ENCODE data around the gene EPDR1.

EPDR1 gene

DNA sequence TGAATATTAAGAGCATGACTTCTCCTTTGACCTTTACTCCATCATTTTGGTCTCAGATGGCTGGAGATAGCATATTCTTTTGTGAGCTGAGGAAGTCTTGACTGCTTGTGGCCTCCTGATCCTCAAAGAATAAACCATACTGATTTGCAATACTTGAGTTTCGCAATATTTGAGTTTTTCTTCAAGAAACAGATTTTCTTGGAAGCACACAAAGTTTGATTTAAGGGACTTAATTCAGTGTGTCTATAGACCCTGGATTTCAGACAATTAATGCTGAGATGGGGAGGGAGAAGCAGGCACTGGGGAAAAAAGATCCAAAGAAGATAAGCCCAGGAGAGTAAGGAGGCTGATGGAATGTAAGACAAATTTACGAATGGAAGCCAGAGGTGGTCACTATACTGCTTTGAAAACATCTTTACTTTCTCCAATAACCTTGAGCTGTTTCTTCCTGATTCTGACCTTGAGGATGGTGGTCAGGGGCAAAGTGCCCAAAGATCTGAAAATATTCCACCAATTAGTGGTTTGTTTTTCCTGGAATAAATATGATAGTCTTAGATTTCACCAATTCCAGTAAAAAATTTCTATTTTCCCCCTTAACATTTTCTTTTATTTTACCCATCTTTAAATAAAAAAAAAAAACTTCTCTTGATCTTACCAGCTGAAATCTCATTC is 7.5 kb downstream of the EPDR1 start:
- Histone ChIP-seq H3K9me3 (ENCODE audit: insufficient read depth, low read length) (no peaks in the 10 kb centered on the region), H2AFZ (ENCODE audit: low read depth, low read length, severe bottlenecking) (no peak overlapping the region), H3K27ac (ENCODE audit: low read depth, low read length) (no peak overlapping the region), H3K36me3 (ENCODE audit: low read length) (no peaks in the 10 kb centered on the region), H3K27me3 (ENCODE audit: low read length) (no peaks in the 10 kb centered on the region), H3K9ac (ENCODE audit: low read length) (no peak overlapping the region), H3F3A (ENCODE audit: insufficient read depth) (no peaks in the 10 kb centered on the region), H3K9me2 (replicated peaks; ENCODE audit: insufficient read depth, low read length) (no peaks in the 10 kb centered on the region), H4K20me1 (ENCODE audit: low read depth, low read length) (no peaks in the 10 kb centered on the region), H3K4me3 (ENCODE audit: insufficient read depth, low read length, poor library complexity, severe bottlenecking) (no peak overlapping the region), H3K4me2 (ENCODE audit: low read depth, low read length, poor library complexity, severe bottlenecking) (no peak overlapping the region), H3K79me2 (ENCODE audit: insufficient read depth, low read length) (no peaks in the 10 kb centered on the region)
- TF ChIP-seq CTCF (IDR thresholded peaks at IDR 0.05; ENCODE audit: insufficient read depth, low read length, poor library complexity, severe bottlenecking) (no peak), EZH2phosphoT487 (conservative IDR thresholded peaks at IDR 0.05; ENCODE audit: low read length) (no peak)

DNA sequence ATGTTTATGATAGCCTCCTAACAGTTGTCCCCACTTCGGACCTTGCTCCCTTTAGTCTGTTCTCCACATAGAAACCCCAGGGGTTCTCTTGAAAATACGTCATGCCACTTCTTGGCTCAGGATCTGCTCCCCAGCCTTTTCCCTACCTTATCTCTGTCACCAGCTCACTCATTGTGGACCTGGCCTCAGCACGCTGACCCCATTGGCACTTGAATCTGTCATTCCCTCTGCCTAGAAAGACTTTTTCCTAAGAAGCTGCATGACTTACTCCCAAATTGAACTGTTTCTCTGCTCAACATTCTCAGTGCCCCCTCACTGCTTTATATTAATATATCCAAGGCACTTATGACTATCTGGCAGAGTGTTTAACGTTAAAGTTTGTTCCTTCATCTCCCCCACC is 8.4 kb downstream of the EPDR1 start:
- H3K36me3 ChIP-seq (ENCODE audit: low read length): no peaks in the 10 kb centered on the region
- no peak overlapping the region for H3K27ac ChIP-seq (ENCODE audit: low read depth, low read length)
- no peaks in the 10 kb centered on the region for H3K79me2 ChIP-seq (ENCODE audit: insufficient read depth, low read length)
- no peaks in the 10 kb centered on the region for H4K20me1 ChIP-seq (ENCODE audit: low read depth, low read length)
- H2AFZ ChIP-seq (ENCODE audit: low read depth, low read length, severe bottlenecking): no peak overlapping the region
- H3K4me3 ChIP-seq (ENCODE audit: insufficient read depth, low read length, poor library complexity, severe bottlenecking): no peak overlapping the region
- H3K27me3 ChIP-seq (ENCODE audit: low read length): no peaks in the 10 kb centered on the region
- no peaks in the 10 kb centered on the region for H3K9me2 ChIP-seq (replicated peaks; ENCODE audit: insufficient read depth, low read length)
- H3K9ac ChIP-seq (ENCODE audit: low read length): no peak overlapping the region
- H3F3A ChIP-seq (ENCODE audit: insufficient read depth): no peaks in the 10 kb centered on the region
- TF ChIP-seq CTCF (IDR thresholded peaks at IDR 0.05; ENCODE audit: insufficient read depth, low read length, poor library complexity, severe bottlenecking) (no peak), EZH2phosphoT487 (conservative IDR thresholded peaks at IDR 0.05; ENCODE audit: low read length) (no peak)
- H3K9me3 ChIP-seq (ENCODE audit: insufficient read depth, low read length): no peaks in the 10 kb centered on the region
- H3K4me2 ChIP-seq (ENCODE audit: low read depth, low read length, poor library complexity, severe bottlenecking): no peak overlapping the region

DNA sequence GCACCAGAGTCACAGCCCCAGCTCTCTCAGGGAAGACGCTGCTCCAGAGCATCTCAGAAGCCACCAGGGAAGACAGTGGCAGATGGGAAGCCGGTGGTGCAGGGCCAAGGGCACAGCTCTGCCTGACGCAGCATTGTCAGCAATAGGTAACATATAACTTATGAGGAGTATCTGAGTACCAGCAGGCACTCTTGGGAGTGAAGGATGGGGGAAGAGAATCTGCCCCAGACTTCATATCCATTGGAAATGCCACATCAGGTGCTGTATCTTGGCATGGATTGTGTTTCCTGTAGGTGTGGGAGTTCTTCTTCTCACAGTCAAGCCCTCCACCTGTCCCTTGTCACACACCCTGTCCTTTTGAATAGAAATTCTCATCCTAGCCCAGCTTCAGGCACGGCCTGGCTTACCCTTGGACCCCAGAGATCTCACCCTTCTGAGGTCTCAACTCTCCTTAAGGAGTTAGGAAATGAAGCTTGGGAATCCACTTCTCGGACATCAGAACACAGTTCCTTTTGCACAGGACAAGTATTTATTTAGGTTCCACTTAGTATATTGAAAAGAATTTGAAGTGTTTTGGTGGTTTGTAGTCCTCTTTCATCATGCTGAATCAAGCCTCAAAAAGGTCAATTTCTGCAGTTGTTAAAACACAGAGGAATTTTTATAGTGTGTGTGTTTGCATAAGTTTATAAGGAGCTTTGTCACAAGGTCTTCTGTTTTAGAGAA is 9.9 kb downstream of the EPDR1 start:
- H3K4me3 ChIP-seq (ENCODE audit: insufficient read depth, low read length, poor library complexity, severe bottlenecking): no peak overlapping the region
- H3K27ac ChIP-seq (ENCODE audit: low read depth, low read length): no peak overlapping the region
- no peaks in the 10 kb centered on the region for H4K20me1 ChIP-seq (ENCODE audit: low read depth, low read length)
- no peaks in the 10 kb centered on the region for H3K9me2 ChIP-seq (replicated peaks; ENCODE audit: insufficient read depth, low read length)
- no peaks in the 10 kb centered on the region for H3K27me3 ChIP-seq (ENCODE audit: low read length)
- no peak overlapping the region for H3K4me2 ChIP-seq (ENCODE audit: low read depth, low read length, poor library complexity, severe bottlenecking)
- H3K79me2 ChIP-seq (ENCODE audit: insufficient read depth, low read length): no peaks in the 10 kb centered on the region
- no peak overlapping the region for H2AFZ ChIP-seq (ENCODE audit: low read depth, low read length, severe bottlenecking)
- H3K9ac ChIP-seq (ENCODE audit: low read length): no peak overlapping the region
- no peaks in the 10 kb centered on the region for H3F3A ChIP-seq (ENCODE audit: insufficient read depth)
- no peaks in the 10 kb centered on the region for H3K9me3 ChIP-seq (ENCODE audit: insufficient read depth, low read length)
- H3K36me3 ChIP-seq (ENCODE audit: low read length): no peaks in the 10 kb centered on the region
- no peak for TF ChIP-seq CTCF (IDR thresholded peaks at IDR 0.05; ENCODE audit: insufficient read depth, low read length, poor library complexity, severe bottlenecking)
- no peak for TF ChIP-seq EZH2phosphoT487 (conservative IDR thresholded peaks at IDR 0.05; ENCODE audit: low read length)

All from SU-DHL-6 (cell line).